Activated CD8-positive, alpha-beta T cell treated with anti-CD3 and anti-CD28 coated beads for 36 hours (primary cell): ENCODE results near the gene SPG21. TPM values are rescaled to one million over a fixed set of nuclear protein-coding genes. Genes with fewer than 3 reads are reported as not detected.
A peak's percentile ranks its signal among the peaks of the same experiment; 100 is the strongest.

Source experiments
- ATAC-seq: fragments of 200-7000 bp; cut with Tn5 transposase; one replicate; pipeline ENCODE4 v1.10.0; 2021; ENCODE audit warnings: mild to moderate bottlenecking, moderate library complexity
- CTCF ChIA-PET: fragments of 350-600 bp; sonication (Branson Sonifier 250); formaldehyde crosslinking; loops from one replicate; lab custom pipeline; 2021; ENCODE audit warnings: antibody characterized with exemption; lab: Charles Lee
- POLR2A ChIA-PET: fragments of 350-600 bp; sonication (Branson Sonifier 250); formaldehyde crosslinking; loops from one replicate; lab custom pipeline; 2021; ENCODE audit warnings: antibody characterized with exemption; lab: Charles Lee
- DNase-seq: peaks from one replicate; pipeline ENCODE4 v3.0.0-alpha.2; 2020
- H3K27ac Mint-ChIP-seq: one replicate; pipeline ENCODE4 v1.8.0; 2021; ENCODE audit warnings: mild to moderate bottlenecking, mixed read lengths
- H3K27me3 Mint-ChIP-seq: one replicate; pipeline ENCODE4 v1.8.0; 2021; ENCODE audit warnings: mixed read lengths
- H3K36me3 Mint-ChIP-seq: one replicate; pipeline ENCODE4 v1.8.0; 2021; ENCODE audit warnings: low read depth, mixed read lengths
- H3K4me1 Mint-ChIP-seq: one replicate; pipeline ENCODE4 v1.8.0; 2021; ENCODE audit warnings: low read depth, mixed read lengths
- H3K4me3 Mint-ChIP-seq: one replicate; pipeline ENCODE4 v1.8.0; 2021; ENCODE audit warnings: mild to moderate bottlenecking, moderate library complexity, mixed read lengths
- H3K9me3 Mint-ChIP-seq: one replicate; pipeline ENCODE4 v1.8.0; 2021; ENCODE audit warnings: mixed read lengths
- intact Hi-C: fragments of 100-400 bp; cut with micrococcal nuclease; formaldehyde crosslinking; loops from one replicate; pipeline ENCODE4 v1.10.0; 2022
- total RNA-seq, 2 experiments: library from RNA; stranded (reverse); gene quantifications; one replicate each; pipeline ENCODE4 v1.2.3, GENCODE V29; 2021
- TF ChIP-seq, protein P1 (sequence below): fragments of 200-600 bp; IDR thresholded peaks from one replicate; pipeline ENCODE4 v1.8.0; 2022; ENCODE audit warnings: antibody characterized with exemption, mild to moderate bottlenecking

SPG21 gene, protein sequence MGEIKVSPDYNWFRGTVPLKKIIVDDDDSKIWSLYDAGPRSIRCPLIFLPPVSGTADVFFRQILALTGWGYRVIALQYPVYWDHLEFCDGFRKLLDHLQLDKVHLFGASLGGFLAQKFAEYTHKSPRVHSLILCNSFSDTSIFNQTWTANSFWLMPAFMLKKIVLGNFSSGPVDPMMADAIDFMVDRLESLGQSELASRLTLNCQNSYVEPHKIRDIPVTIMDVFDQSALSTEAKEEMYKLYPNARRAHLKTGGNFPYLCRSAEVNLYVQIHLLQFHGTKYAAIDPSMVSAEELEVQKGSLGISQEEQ
- 10 to 100 TPM; 72.3 to 73.0 TPM for total RNA-seq

DNA sequence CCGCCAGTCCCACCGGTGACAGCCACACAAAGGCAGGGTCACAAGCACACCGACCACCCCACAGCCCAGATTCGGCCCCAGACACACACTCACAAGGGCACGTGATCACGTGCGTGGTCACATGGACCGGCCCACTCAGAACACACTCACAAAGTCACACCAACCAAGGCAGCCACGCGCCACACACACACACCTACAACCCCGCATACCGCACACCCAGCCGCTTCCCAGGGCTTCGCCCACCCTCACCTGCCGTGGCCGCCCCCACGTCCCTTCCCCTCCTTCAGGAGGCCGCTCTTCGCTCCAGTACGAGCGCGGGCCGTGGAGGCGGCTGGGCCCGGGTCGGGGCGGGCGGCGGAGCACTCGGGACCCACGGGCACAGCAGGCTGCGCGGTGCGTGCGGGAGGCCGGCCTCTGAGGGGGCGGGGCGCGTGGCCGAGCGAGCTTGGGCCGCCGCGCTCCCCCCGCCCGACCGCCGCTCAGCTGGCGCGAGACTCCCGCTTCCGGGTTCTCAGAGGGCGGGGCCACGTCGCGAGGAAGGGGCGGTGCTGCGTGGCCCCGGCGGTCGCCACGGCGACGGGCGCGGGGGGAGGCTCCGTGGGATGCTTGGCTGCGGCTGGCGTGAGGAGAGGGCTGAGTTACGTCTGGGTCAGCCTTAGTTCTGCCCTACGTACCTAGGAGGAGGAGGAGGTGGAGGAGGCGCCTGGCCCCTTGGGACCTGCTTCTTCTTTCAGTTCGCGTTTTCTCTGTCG is at the start of gene SPG21:
TSS of gene SPG21 (minus strand) at position 499 of the 752 bp plus-strand sequence. CDS start 6,345 bp downstream, outside the sequence.
- ChIA-PET POLR2A (interaction anchor here (0.6 to 1.4 kb wide), 8 partner anchors 10 to 311 kb away, joined by 3 to 4 read pairs (median 4); no protein-coding TSS in a partner anchor), CTCF (interaction anchor here (1.0 kb wide), 1 partner anchor 19 kb away, joined by 3 read pairs; no protein-coding TSS in a partner anchor)
- peaks cover 45% of the 10 kb centered on the region for H3K4me1 Mint-ChIP-seq
- peaks cover 10% of the 10 kb centered on the region for H3K36me3 Mint-ChIP-seq
- peak within 1 kb of the TSS; percentile 92 for H3K27ac Mint-ChIP-seq
- peak within 1 kb of the TSS; percentile 97 for H3K4me3 Mint-ChIP-seq
- no peaks in the 10 kb centered on the region for H3K27me3 Mint-ChIP-seq
- intact Hi-C loops, result no loop called here
- TF ChIP-seq, protein P1, sequence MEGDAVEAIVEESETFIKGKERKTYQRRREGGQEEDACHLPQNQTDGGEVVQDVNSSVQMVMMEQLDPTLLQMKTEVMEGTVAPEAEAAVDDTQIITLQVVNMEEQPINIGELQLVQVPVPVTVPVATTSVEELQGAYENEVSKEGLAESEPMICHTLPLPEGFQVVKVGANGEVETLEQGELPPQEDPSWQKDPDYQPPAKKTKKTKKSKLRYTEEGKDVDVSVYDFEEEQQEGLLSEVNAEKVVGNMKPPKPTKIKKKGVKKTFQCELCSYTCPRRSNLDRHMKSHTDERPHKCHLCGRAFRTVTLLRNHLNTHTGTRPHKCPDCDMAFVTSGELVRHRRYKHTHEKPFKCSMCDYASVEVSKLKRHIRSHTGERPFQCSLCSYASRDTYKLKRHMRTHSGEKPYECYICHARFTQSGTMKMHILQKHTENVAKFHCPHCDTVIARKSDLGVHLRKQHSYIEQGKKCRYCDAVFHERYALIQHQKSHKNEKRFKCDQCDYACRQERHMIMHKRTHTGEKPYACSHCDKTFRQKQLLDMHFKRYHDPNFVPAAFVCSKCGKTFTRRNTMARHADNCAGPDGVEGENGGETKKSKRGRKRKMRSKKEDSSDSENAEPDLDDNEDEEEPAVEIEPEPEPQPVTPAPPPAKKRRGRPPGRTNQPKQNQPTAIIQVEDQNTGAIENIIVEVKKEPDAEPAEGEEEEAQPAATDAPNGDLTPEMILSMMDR, result no peak
- peak; percentile 90 for DNase-seq
- no peaks in the 10 kb centered on the region for H3K9me3 Mint-ChIP-seq
- peak; percentile 95 for ATAC-seq

DNA sequence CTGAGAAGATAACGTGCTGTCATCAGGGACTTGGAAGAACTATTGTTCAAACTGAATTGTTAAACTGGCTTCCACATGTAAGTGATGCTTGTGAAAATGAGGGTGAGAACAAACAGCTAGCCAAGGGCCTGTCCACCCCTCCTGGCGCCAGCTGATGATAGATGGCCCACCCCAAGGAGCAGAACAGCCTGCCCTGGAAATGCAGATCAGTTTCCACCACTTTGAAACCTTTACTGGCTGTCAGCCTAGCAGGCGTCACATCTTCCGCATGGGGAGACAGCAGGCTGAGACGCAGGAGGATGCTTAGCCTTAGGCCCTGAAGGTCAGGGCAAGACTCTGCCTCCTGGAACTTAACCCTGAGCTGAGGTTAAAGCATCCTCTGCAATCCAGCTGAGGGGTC is 49.1 kb upstream of the SPG21 start:
- DNase-seq (no peak), ATAC-seq (no peak)
- ChIA-PET POLR2A (interaction anchor here (1.1 kb wide), 1 partner anchor 34 kb away, joined by 3 read pairs; no protein-coding TSS in a partner anchor), CTCF (interaction anchor here (1.2 to 2.9 kb wide), 2 partner anchors 39 to 63 kb away, joined by 4 to 8 read pairs; no protein-coding TSS in a partner anchor)
- no peak overlapping the region for H3K27ac Mint-ChIP-seq
- H3K36me3 Mint-ChIP-seq, result no peaks in the 10 kb centered on the region
- peaks cover under 1% of the 10 kb centered on the region for H3K4me1 Mint-ChIP-seq
- no peaks in the 10 kb centered on the region for H3K27me3 Mint-ChIP-seq
- H3K9me3 Mint-ChIP-seq, result no peaks in the 10 kb centered on the region
- TF ChIP-seq, protein P1, result no peak
- H3K4me3 Mint-ChIP-seq, result no peak overlapping the region
- intact Hi-C loops, result no loop called here

DNA sequence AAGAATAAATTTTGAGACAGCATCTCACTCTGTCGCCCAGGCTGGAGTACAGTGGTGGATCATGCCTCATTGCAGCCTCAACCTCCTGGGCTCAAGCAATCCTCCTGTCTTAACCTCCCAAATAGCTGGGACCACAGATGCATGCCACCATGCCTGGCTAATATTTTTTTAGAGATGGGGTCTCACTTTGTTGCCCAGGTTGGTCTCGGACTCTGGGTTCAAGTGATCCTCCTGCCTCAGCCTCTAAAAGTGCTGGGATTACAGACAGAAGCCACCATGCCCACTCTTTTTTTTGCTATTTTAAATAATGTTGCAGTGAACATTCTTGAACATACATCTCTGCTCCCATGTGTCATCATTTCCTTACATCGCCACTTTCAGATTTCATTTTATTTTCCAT is 48.7 kb upstream of the SPG21 start:
- TF ChIP-seq, protein P1, result no peak
- ChIA-PET POLR2A (interaction anchor here (1.1 kb wide), 1 partner anchor 34 kb away, joined by 3 read pairs; no protein-coding TSS in a partner anchor), CTCF (interaction anchor here (1.2 kb wide), 1 partner anchor 63 kb away, joined by 4 read pairs; no protein-coding TSS in a partner anchor)
- H3K27me3 Mint-ChIP-seq, result no peaks in the 10 kb centered on the region
- H3K4me3 Mint-ChIP-seq, result no peak overlapping the region
- intact Hi-C loops, result no loop called here
- no peak for DNase-seq
- ATAC-seq, result no peak
- no peaks in the 10 kb centered on the region for H3K36me3 Mint-ChIP-seq
- peaks cover 3% of the 10 kb centered on the region for H3K4me1 Mint-ChIP-seq
- no peaks in the 10 kb centered on the region for H3K9me3 Mint-ChIP-seq
- H3K27ac Mint-ChIP-seq, result no peak overlapping the region

DNA sequence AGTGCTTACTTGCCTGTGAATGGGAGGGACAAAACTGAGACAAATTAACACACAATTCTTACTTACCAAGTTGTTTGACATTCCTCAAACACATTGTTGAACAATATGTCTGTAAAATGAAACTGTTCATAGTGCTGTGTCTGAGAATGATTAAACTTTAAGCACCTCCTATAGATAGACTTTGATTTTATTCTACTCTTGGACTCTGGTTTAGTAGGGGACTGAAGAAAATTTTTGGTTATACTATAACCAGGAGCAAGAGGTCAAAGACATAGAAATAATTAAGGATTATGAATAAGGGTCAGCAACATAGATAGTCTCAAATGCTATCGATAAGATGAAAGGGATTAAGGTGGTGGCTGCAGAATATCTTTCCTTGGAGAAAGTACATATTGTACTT is 47.6 kb upstream of the SPG21 start:
- CTCF ChIA-PET, result no interaction called here
- H3K4me3 Mint-ChIP-seq, result no peak overlapping the region
- no peak overlapping the region for H3K27ac Mint-ChIP-seq
- ATAC-seq, result no peak
- H3K27me3 Mint-ChIP-seq, result no peaks in the 10 kb centered on the region
- intact Hi-C loops, result no loop called here
- no peaks in the 10 kb centered on the region for H3K36me3 Mint-ChIP-seq
- POLR2A ChIA-PET, result no interaction called here
- DNase-seq, result no peak
- no peaks in the 10 kb centered on the region for H3K9me3 Mint-ChIP-seq
- TF ChIP-seq, protein P1, result no peak
- H3K4me1 Mint-ChIP-seq, result peaks cover 7% of the 10 kb centered on the region
